HG03521 (cell line): ENCODE data around the gene ZNF785.
A peak's percentile ranks its signal among the peaks of the same experiment; 100 is the strongest.
"Not testable (repeated sequence)": the region's sequence is repeated elsewhere in the genome, so short reads cannot be mapped to it uniquely, and the experiment has no call there.

Source experiments
- ATAC-seq: cut with Tn5 transposase; IDR thresholded peaks from one replicate; pipeline ENCODE4 v1.9.1; 2021; ENCODE audit warnings: mild to moderate bottlenecking, moderate library complexity; ENCODE audit not compliant: unreplicated experiment

Gene ZNF785

DNA sequence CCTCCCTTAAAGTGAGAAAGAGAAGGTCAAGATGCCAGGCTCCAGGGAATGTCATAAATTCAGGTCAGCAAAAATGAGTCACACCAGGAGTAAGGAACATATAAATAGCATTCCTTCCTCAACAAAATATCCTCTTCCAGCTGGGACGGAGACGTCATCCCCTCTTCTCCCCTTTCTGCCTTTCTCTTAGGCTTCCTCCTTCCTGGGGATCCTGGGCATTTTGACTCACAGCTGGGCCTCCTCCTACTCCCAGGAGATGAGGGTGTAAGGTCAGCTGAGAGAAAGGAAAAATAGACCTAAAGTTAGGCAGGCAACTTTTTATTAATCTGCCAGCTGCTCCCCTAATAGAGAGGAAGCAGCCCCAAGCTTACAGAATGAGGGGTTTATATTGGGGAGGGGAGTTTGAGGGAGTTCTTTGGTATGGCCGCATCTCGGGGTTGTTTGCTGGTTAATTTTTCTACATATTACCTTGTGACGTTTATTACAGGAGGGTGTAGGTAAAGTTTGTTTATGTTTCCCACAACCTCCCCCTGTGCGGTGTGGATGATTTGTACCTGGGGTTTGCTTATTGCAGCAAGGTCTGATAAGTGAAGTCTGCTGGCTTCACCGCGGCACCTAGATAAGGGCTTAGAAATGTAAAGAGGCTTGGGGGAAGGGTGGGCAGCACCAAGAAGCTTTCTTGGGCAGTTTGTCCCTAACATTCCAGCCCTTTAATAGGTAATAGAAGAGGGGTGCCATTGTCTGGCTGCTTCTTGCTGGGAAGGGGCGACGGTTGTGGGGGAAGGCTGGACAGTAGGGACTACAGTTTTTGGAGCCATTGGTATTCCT lies 43.8 kb downstream of the ZNF785 start:
- no peak for ATAC-seq

DNA sequence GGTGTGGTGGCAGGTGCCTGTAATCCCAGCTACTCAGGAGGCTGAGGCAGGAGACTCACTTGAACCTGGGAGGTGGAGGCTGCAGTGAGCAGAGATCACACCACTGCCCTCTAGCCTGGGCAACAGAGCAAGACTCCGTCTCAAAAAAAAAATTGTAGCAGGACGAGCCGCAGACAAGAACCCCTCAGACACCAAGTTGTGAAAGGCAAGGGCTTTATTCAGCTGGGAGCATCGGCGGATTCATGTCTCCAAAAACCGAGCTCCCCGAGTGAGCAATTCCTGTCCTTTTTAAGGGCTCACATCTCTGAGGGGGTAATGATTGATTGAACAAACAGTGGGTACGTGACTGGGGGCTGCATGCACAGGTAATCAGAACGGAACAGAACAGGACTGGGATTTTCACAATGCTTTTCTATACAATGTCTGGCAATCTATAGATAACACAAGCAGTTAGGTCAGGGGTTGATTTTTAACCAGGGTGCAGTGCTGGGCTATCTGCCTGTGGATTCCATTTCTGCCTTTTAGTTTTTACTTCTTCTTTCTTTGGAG lies 44.5 kb downstream of the ZNF785 start:
- not testable (repeated sequence) for ATAC-seq

DNA sequence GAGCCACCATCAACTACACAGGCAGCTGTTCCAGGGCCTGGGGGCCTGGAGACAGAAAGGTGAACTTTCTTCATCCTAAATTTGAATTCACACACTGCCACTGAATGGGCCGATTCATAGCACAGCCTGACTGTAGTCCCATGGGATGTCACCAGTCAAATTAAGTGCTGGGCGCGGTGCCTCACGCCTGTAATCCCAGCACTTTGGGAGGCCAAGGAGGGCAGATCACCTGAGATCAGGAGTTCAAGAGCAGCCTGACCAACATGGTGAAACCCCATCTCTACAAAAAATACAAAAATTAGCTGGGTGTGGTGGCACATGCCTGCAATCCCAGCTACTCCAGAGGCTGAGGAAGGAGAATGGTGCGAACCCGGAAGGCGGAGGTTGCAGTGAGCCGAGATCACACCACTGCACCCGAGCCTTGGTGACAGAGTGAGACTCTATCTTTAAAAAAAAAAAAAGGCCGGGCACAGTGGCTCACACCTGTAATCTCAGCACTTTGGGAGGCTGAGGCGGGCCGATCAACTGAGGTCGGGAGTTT lies 45.4 kb downstream of the ZNF785 start:
- ATAC-seq, result not testable (repeated sequence)

DNA sequence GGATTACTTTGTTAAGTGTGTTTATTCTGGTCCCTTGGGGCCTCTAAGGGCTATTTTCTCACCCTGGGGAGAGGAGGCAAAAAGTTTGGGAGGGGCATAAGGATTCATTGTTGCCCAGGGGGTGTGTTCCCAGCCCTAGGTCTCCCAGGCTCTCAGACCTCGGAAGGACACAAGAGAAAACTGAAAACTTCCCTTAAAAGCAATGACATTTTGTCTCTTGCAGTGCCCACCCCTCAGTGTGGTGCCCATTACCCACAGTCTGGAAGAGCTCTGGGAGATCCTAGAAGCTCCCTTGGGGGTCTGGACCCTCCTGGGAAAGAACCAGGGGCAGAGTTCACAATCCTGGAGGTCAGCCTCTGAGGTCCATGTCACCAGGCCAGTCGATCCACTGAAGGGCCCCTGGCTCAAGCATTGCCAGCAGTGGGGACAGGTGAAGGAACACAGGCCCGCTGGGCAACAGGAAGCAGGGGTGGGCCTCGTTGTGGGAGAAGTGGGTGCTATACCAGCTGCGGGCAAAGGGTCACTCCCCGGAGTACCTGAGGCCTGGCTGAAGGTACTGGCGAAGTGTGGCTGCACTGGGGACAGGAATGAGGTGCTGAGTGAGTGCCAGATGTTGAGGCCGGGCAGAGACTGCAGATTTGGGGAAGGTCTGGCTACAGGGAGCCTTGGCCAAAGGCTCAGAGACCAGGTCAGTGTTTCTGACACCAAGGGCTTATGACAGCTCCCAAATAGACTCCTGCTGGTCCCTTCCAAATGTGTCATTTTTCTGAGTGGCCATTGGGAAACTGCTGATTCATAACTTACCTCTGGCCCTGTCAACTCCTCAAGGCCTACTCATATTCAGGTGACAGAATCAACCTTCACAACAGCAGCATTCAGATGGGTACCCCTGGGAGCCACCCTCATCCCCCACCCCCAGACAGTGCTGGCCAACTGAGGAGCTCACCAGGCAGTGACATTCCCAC lies 46.2 kb downstream of the ZNF785 start:
- no peak for ATAC-seq

DNA sequence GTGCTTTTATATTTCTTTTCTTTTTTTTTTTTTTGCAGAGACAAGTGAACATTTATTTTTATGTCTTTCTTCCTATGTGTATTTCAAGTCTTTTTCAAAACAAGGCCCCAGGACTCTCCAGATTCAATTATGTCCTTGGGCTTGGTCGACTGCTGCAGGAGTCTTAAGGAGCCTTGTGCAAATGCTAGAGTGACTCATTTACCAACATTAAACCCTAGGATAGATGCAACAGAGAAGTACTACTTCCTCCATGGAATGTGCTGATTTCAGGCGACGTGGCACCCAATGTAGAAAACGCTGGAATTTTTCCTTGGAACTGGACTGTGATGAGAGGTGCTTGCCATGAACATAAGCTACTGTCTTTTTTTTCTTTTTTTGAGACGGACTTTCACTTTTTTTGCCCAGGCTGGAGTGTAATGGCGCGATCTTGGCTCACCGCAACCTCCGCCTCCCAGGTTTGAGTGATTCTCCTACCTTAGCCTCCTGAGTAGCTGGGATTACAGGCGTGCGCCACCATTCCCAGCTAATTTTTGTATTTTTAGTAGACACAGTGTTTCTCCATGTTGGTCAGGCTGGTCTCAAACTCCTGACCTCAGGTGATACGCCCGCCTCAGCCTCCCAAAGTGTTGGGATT lies 49.0 kb downstream of the ZNF785 start:
- not testable (repeated sequence) for ATAC-seq

DNA sequence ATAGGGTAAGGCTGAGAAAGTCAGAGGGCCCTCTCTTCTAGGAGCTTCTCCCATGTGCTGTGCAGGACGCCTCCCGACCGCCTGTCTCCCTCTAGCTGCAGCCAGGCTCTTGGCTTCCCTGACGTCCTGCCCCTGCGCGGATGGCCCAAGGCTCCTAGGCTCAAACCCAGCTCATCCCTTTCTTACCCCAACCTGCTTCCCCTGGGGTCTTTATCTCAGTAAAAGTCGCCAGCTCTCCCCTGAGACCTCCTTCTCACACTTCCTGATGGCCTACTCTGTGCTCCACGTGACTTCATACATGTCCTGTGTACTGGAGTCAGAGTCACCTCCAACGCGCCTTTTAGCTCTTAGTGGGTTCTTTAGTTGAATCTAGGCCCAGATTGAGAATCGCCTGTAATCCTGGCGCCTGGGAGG lies 49.7 kb downstream of the ZNF785 start:
- ATAC-seq, result no peak

DNA sequence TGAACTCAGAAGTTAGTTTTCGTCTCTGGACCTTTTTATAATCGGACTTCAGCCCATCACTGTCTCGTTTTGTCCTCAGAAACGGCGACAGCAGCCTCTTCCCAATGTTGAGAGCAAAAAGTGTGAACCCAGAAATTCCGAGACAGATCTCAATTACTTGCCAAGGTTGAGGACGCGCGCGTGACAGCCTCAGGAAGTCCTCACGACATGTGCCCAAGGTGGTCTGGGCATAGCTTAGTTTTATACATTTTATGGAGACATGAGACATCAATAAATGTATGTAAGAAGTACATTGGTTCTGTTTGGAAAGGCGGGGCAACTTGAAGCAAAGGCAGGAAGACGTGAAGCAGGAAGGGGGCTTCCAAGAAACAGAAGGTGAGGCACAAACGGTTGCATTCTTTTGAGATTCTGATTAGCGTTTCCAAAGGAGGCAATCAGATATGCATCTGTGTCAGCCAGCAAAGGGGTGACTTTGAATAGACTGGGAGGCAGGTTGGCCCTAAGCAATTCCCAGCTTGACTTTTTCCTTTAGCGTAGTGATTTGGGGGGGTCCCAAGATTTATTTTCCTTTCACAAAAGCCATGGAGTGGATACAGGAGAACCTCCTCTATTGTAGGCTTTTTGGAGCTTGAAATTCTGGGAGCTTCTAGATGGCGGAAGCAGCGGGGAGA lies 50.3 kb downstream of the ZNF785 start:
- ATAC-seq, result peak; percentile 4

DNA sequence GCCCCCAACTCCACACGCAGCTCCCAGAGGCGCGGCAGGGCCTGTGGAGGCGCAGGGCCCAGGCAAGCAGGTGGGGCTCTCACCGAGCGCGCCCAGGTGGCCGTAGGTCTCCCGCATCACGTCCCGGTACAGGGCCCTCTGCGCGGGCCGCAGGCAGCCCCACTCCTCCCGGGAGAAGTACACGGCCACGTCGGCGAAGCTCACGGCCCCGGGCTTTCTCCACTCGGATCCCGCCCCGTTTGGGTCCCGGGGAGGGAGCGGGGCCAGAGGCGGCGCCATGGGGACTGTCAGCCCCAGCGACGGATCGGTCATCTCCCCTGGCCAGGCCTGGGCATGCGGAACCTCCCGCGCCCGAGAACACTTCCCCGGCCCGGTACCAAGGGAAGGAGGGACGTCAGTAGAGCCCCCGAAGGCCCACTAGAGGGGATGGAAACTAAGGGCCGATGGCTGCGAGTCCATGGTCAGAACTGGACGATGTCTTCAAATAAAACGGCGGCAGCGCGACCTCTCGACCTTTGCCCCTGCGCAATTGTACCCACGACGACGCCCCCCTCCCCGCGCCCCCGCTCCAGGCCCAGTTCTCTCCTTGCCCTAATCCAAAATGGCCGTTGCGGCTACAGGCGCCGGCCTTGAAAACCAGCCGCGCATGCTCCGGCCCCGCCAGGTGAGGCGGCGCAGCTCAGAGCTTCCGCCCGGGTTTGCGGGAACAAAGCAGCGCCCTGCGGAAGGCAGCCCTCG lies 51.0 kb downstream of the ZNF785 start, which contains the start of gene ZNF747:
TSS of gene ZNF747 (minus strand) at position 491 of the 738 bp plus-strand sequence. CDS start at position 312, 179 bp downstream.
- peak; percentile 53 for ATAC-seq

DNA sequence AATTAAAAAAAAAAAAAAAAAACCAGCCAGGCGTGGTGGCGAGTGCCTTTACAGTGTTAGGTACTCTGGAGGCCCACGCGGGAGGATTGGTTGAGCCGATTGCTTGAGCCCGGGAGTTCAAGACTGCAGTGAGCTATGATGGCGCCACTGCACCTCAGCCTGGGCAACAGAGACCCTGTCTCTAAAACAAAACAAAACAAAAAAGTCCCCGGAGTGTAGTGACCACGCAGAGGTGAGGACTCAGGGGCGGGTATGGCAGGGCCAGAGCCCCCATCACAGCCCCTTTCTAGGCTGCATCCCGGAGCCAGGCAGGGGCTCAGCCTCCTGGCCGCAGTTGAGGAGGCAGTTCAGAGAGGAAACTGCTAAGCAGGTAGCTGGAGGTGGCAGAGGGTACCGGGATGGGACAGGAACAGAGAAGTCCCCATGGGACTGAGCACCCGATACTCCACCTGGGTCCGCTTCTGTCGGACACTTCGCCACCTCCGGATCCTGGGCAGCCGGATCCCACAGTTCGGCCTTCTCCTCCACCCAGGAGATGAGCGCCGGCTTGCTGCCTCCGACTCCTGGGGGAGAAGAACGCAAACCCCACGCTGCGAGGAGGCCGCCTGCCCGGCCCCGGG lies 51.6 kb downstream of the ZNF785 start:
- peak; percentile 13 for ATAC-seq

DNA sequence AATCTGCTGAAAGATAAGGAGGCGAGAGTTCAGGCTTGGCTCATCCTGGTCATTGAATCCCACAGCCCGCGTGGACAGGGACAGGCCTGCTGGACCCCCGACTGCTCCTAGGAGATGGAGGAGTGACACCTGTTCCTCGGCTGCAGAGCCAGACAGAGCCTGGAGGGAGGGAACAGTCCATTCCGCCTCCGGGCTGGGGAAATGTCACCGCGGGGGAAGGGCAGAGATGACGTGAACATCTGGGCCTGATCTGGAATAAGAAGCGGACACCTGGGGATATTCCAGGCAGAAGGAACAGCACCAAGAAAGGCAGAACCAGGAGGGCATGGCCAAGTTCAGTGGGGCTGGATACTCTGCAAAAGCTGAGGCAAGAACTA lies 52.4 kb downstream of the ZNF785 start:
- no peak for ATAC-seq

DNA sequence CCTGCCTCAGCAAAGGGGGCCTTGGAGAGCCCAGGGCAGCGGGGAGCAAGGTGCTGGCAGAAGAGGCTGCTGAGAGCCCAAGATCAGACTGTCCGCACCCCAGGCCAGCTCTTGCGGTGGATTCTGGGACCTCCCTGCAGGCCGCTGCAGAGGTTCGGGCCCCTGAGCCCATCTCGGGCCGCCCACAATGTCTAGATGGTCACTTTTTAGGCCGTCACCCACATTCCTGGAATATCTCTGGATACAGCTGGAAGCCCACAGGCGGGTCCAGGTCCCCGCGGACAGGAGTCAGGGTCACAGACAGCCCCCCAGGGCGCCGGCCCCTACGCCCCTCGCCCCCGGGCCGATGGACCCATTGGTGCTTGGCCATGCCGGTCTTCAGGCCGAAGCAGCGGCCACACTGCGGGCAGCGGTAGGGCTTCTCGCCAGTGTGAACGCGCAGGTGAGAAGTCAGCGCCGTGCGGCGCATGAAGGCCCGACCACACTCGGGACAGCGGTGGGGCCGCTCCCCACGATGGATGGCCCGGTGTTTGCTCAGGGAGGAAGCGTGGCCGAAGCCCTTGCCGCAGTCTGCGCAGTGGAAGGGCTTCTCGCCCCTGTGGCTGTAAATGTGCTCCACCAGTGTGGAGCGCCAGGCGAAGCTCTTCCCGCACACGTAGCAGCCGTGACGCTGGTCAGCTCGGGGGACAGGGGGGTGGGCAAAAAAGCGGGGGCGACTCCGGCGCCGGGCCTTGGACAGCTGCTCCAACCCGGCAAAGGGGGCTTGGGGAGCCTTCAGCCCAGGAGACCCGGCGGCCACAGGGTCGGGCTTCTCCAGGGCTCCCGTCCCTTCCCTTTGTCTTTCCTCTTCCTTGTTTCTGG lies 53.0 kb downstream of the ZNF785 start:
- ATAC-seq, result no peak
